Endothelial cell of hepatic sinusoid (primary cell): ENCODE results near the gene NFKBIB.

Experiments used
- in situ Hi-C: cut with HindIII; loops from 2 replicates; pipeline ENCODE4 v1.10.0; 2017; ENCODE audit warnings: low sequenced_read_pairs

The NFKBIB gene

GRCh38 chr19:38952395-38953165, 52.8 kb downstream of the NFKBIB start:
- in situ Hi-C loops: no loop called here

GRCh38 chr19:38953677-38954076, 53.9 kb downstream of the NFKBIB start:
- in situ Hi-C loops: no loop called here

- in situ Hi-C loops: no loop called here
These were observed 56.5 kb downstream of the NFKBIB start for GRCh38 chr19:38956264-38956663.

- in situ Hi-C loops: no loop called here
These were observed 58.5 kb downstream of the NFKBIB start for GRCh38 chr19:38958301-38958700.
